ENCODE data around the gene MRAS. TPM values are rescaled to one million over a fixed set of nuclear protein-coding genes. Genes with fewer than 3 reads are reported as not detected.

The MRAS gene
- total and polyA plus RNA-seq, 2 of the 4 experiments (the other 2 are of a cell fraction) = 59.3 to 60.6 TPM

GRCh38 chr3:138381413-138381901 lies 33.1 kb downstream of the MRAS start:
- Histone ChIP-seq H3K4me3 (ENCODE audit: insufficient read depth, low read depth, low read length) (no peak overlapping the region), H2BK5ac (ENCODE audit: low read depth, low read length, poor library complexity, severe bottlenecking) (peak overlapping the region; percentile 50), H2AK5ac (ENCODE audit: low read depth, low read length) (0 out of 2 replicates have a peak overlapping the region, but pooled peaks have one; percentile 52), H3K36me3 (ENCODE audit: control insufficient read depth, insufficient read depth, low read length) (no peaks in the 10 kb centered on the region; the same call in 1 of the 2 replicates), H3K9me3 (ENCODE audit: control insufficient read depth, insufficient read depth, low read length) (no peaks in the 10 kb centered on the region), H2BK20ac (ENCODE audit: low read depth, low read length) (no peak overlapping the region), H4K5ac (ENCODE audit: low read depth, low read length) (no peak overlapping the region), H3K9me1 (ENCODE audit: insufficient read depth, low read length) (peaks cover 23% of the 10 kb centered on the region), H3K4me2 (ENCODE audit: low read depth, low read length) (no peak overlapping the region), H3K27ac (ENCODE audit: insufficient read depth, low read length) (peak overlapping the region; percentile 19), H3K27me3 (ENCODE audit: control insufficient read depth, insufficient read depth, low read length) (no peaks in the 10 kb centered on the region), H3K56ac (ENCODE audit: extremely low read depth, insufficient read depth, low read length) (no peak overlapping the region), H4K8ac (ENCODE audit: low read depth in 2 of 2, low read length in 2 of 2) (peak overlapping the region; percentile 30 to 75; a peak in 3 of 4 replicates), H2AK9ac (replicated peaks; ENCODE audit: low read depth, low read length, poor library complexity) (peak overlapping the region; percentile 76), H3K23ac (ENCODE audit: low read depth, low read length) (no peak overlapping the region), H3K4me1 (ENCODE audit: control insufficient read depth, insufficient read depth, low read length) (peaks cover 12% of the 10 kb centered on the region), H3K79me1 (ENCODE audit: low read depth in 1 of 2, low read length in 2 of 2) (peaks cover 43 to 49% of the 10 kb centered on the region in 2 experiments), H4K20me1 (ENCODE audit: insufficient read depth, low read length) (0 out of 2 replicates have a peak, but pooled peaks cover 3% of the 10 kb centered on the region), H3K18ac (ENCODE audit: low read depth, low read length) (no peak overlapping the region; the same call in 1 of the 2 replicates), H2BK15ac (ENCODE audit: low read depth, low read length) (no peak overlapping the region), H2AFZ (replicated peaks; ENCODE audit: low read length, poor library complexity) (peak overlapping the region; percentile 39), H3K4ac (ENCODE audit: low read depth, low read length) (peak overlapping the region; percentile 48; the same call in 1 of the 2 replicates), H2BK120ac (ENCODE audit: low read depth, low read length) (no peak overlapping the region), H3K14ac (replicated peaks; ENCODE audit: low read depth, low read length) (peak overlapping the region; percentile 36; the same call in 1 of the 2 replicates), H3K9ac (ENCODE audit: low read depth, low read length) (0 out of 2 replicates have a peak overlapping the region, but pooled peaks have one; percentile 3), H4K91ac (ENCODE audit: insufficient read depth, low read depth, low read length) (peak overlapping the region; percentile 31; the same call in 1 of the 2 replicates)
- intact Hi-C loops (cut with micrococcal nuclease) = no loop called here
- no TSS peak for BruUV-seq (replicated peaks)
- peak; percentile 26 for DNase-seq
- ChIA-PET CTCF (no interaction called here), POLR2A (ENCODE audit: unreplicated experiment) (no interaction called here)
- dilution Hi-C loops (cut with HindIII; ENCODE audit: low sequenced_read_pairs, unreplicated experiment) = no loop called here
- 90% methylated on average over 2 of the region's 5 CpGs; no CpG with 5 or more reads in 1 of the 2 experiments for WGBS, 2 experiments (ENCODE audit: extremely low coverage in 2 of 2, insufficient read length in 1 of 2)
- in situ Hi-C loops (cut with MboI; ENCODE audit: low sequenced_read_pairs) = no loop called here
- no peak for TF ChIP-seq FOS (IDR thresholded peaks at IDR 0.05; ENCODE audit: low read depth, low read length)
- TF ChIP-seq NFE2L2 (IDR thresholded peaks at IDR 0.05; ENCODE audit: low read depth, low read length) = no peak
- TF ChIP-seq MXI1 (IDR thresholded peaks at IDR 0.05; ENCODE audit: borderline replicate concordance, low read depth, low read length) = no peak
- no peak for TF ChIP-seq RCOR1 (IDR thresholded peaks at IDR 0.05; ENCODE audit: insufficient replicate concordance, low read length)
- no peak for TF ChIP-seq BHLHE40 (IDR thresholded peaks at IDR 0.05; ENCODE audit: low read depth, low read length)
- TF ChIP-seq MAZ (IDR thresholded peaks at IDR 0.05; ENCODE audit: borderline replicate concordance, low read depth, low read length) = no peak
- TF ChIP-seq RFX5 (IDR thresholded peaks at IDR 0.05; ENCODE audit: low read depth, low read length) = no peak
- no peak for TF ChIP-seq CTCF (conservative IDR thresholded peaks at IDR 0.05; ENCODE audit: low read depth, low read length)
- TF ChIP-seq CHD1 (IDR thresholded peaks at IDR 0.05; ENCODE audit: low read depth, low read length) = no peak
- no peak for TF ChIP-seq RAD21 (IDR thresholded peaks at IDR 0.05; ENCODE audit: low read length)
- TF ChIP-seq MAFK (IDR thresholded peaks at IDR 0.05; ENCODE audit: low read depth, low read length) = no peak
- TF ChIP-seq CEBPB (IDR thresholded peaks at IDR 0.05; ENCODE audit: low read depth, low read length) = no peak
- TF ChIP-seq POLR2A (IDR thresholded peaks at IDR 0.05; ENCODE audit: low read depth, low read length) = no peak
- no peak for TF ChIP-seq USF2 (IDR thresholded peaks at IDR 0.05; ENCODE audit: low read depth, low read length)
- TF ChIP-seq SMC3 (IDR thresholded peaks at IDR 0.05; ENCODE audit: low read depth, low read length) = no peak
- TF ChIP-seq ELK1 (IDR thresholded peaks at IDR 0.05; ENCODE audit: borderline replicate concordance, low read depth, low read length) = no peak
- peak; percentile 46; the same call in 1 of the 2 replicates for ATAC-seq (ENCODE audit: low read depth)
